IPS-18c (cell line): ENCODE measurements around the gene LPXN.

ENCODE experiments used
- H3K4me3 ChIP-seq: 2 replicates; pipeline ENCODE4 v1.7.0; 2013; ENCODE audit warnings: low read depth, mild to moderate bottlenecking, low read length, moderate library complexity; ENCODE audit not compliant: insufficient read depth
- H3K9me3 ChIP-seq: one replicate; pipeline ENCODE4 v1.6.1; 2013; ENCODE audit warnings: mild to moderate bottlenecking, low read length, moderate library complexity; ENCODE audit not compliant: control insufficient read depth, insufficient read depth

LPXN gene

GRCh38 chr11:58575377-58576020 is at the start of gene LPXN:
TSS of gene LPXN (minus strand) at chr11:58575856. CDS start at chr11:58575772, 84 bp downstream.
- peak within 1 kb of the TSS; percentile 3; the same call in 1 of the 2 replicates for H3K4me3 ChIP-seq
- H3K9me3 ChIP-seq = no peaks in the 10 kb centered on the region

- H3K4me3 ChIP-seq = no peak overlapping the region
These were observed 49.4 kb upstream of the LPXN start for GRCh38 chr11:58625086-58625485.

DNA sequence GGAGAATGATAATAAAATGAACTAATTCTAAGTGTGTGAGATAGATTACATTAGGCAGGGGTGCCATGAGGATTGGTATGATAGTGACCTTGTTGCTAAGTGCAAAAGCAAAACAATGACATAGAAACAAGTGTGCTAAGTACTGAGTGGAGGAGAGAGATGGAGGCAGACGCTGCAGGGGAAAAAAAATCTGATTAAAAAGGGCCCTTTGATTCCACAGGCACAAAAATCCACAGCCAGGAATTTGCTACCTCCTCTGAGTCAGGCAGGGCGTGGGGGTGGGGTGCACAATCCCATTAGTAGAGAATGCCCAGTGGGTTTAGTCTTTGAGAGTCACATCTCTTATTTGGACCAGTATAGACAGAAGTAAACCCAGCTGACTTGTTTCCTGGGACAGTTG is 46.7 kb upstream of the LPXN start, which contains the start of gene CNTF:
TSS of gene CNTF (plus strand) at position 322 of the 400 bp plus-strand sequence. CDS start 88 bp downstream, outside the sequence.
- Histone ChIP-seq H3K4me3 (no peak within 1 kb of the TSS), H3K9me3 (no peaks in the 10 kb centered on the region)

More at GRCh38 chr11:58625086-58625485, 49.4 kb upstream of the LPXN start:
- no peaks in the 10 kb centered on the region for H3K9me3 ChIP-seq

DNA sequence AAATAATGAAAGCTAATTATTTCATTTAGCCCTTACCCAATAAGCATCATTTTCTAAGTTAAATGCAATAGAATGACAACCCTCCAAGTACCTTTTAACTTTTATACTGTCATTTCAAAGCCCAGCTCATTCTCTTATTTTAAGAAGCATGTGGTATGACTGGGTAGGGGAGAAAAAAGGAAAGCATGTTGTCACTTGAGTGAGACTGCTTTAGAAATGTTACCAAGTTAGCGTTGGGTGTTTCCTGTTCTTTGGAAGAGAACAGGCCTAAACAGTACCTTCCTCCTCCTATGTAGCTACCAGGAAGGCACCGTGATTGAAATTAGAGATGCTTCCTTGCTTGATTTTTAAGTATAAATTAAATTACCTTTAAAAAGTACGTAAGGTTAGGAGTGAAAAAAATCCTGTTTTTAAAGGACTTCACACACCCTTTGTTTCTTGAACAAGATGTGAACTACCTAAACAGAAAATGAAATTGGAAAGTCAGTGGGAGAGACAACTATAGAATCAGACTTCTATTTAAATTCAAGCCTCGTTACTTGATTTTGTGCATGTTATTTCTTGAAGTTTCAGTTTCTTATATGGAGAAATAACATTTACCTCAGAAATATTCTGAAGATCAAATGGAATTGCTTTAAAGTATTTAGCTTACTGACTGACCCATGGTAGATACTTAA is 46.1 kb upstream of the LPXN start:
- no peak overlapping the region for H3K4me3 ChIP-seq
- no peaks in the 10 kb centered on the region for H3K9me3 ChIP-seq

GRCh38 chr11:58617976-58618557 is 42.4 kb upstream of the LPXN start:
- H3K4me3 ChIP-seq = no peak overlapping the region
- H3K9me3 ChIP-seq = no peaks in the 10 kb centered on the region

GRCh38 chr11:58616594-58616993 is 40.9 kb upstream of the LPXN start:
- no peak overlapping the region for H3K4me3 ChIP-seq
- H3K9me3 ChIP-seq = no peaks in the 10 kb centered on the region

DNA sequence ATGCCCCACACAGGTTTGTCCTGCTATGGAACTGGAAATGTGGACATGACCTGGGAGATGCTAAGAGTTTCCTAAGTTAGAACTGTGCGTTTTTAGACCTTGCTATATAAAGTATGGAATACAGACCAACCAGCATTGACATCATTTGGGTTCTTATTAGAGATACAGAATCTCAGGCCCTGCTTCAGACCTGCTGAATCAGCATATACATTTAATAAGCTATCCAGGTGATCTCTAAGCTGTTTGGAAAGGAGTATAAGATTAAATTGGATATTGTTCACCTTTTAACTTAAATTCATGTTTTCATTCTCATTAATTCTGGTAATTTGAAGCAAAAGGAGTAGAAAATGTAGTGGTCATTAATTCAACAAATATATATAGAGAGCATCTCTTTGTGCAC is 39.9 kb upstream of the LPXN start:
- H3K9me3 ChIP-seq = no peaks in the 10 kb centered on the region
- no peak overlapping the region for H3K4me3 ChIP-seq

DNA sequence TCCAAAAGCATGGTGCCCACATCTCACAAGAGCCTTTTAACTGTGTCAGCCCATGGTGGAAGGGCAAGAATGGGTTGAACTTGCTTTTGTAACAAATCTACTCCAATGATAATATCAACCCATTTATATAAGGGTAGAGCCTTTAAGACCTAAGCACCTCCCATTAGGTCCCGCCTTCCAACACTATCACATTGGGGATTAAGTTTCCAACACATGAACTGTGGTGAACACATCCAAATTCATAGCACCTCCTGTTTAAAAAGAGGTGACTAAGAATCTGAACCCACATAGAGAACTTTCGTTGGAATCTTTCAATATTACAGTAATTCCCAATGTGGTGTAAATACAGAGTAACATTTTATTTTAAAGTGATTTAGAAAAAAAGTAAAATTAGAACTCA is 37.6 kb upstream of the LPXN start:
- H3K9me3 ChIP-seq = no peaks in the 10 kb centered on the region

GRCh38 chr11:58609723-58610122 is 34.1 kb upstream of the LPXN start:
- H3K9me3 ChIP-seq = no peaks in the 10 kb centered on the region
- no peak overlapping the region for H3K4me3 ChIP-seq

More for the DNA sequence above, 37.6 kb upstream of the LPXN start:
- no peak overlapping the region for H3K4me3 ChIP-seq

DNA sequence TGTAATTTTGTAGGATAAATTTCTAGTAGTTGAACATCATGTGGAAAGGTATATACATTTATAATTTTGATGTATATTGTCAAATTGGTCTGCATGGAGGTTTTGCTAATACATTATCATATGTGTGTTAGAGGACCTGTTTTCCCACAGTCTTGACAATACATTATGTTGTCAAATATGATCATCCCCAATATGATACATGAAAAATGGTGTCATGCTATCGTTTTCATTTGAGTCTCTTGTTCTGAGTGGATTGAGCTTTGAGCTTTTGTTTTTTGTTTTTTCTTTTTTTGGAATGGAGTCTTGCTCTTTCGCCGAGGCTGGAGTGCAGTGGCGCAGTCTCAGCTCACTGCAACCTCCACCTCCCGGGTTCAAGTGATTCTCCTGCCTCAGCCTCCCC is 32.7 kb upstream of the LPXN start:
- H3K4me3 ChIP-seq = no peak overlapping the region
- no peaks in the 10 kb centered on the region for H3K9me3 ChIP-seq

GRCh38 chr11:58606930-58607714 is 31.5 kb upstream of the LPXN start:
- Histone ChIP-seq H3K9me3 (no peaks in the 10 kb centered on the region), H3K4me3 (no peak overlapping the region)

DNA sequence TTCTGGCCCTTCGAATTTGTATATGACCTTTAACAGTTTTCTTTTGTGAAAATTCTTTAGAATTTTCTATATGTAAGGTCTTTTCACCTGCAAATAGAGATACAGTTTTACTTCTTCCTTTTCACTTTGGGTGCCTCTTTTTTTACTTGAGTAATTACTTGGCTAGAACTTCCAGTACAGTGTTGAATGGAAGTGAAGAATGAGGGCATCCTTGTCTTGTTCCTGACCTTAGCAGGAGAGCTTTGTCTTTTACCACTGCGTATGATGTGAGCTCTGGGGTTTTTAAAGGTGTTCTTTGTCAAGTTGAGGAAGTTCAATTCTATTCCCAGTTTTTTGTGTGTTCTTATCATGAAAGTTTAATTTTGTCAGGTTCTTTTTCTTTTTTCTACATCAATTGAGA is 24.9 kb upstream of the LPXN start:
- H3K9me3 ChIP-seq = no peaks in the 10 kb centered on the region

DNA sequence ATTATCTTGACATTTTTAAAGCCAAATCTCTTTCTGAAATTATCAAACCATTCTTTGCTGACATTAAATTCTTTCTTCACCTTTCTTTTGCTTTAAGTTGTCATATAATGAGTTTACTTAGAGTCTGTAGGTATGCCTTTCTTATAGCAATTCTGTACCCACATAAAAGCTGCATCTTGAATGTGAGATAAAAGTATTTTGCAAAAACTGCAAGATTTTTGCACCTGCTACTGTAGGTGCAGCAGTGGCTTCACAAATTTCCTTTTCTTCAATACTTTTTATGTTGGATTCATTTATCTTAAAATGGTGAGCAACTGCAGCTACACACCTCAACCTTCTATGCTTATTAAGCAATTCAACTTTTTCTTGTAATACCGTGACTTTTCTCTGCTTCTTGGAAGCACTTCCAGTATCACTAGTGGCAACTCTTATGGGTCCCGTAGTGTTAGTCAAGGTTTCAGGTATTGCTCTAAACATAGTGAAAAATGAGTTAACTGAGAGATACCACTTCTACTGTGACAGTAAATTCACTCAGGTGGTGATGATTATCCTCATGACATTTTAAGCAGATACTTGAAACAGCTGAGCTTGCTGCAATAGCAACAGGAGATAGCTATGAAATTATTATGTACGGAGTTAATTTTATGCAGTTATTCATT is 22.0 kb upstream of the LPXN start:
- Histone ChIP-seq H3K4me3 (no peak overlapping the region), H3K9me3 (no peaks in the 10 kb centered on the region)

More for the DNA sequence above, 24.9 kb upstream of the LPXN start:
- no peak overlapping the region for H3K4me3 ChIP-seq

DNA sequence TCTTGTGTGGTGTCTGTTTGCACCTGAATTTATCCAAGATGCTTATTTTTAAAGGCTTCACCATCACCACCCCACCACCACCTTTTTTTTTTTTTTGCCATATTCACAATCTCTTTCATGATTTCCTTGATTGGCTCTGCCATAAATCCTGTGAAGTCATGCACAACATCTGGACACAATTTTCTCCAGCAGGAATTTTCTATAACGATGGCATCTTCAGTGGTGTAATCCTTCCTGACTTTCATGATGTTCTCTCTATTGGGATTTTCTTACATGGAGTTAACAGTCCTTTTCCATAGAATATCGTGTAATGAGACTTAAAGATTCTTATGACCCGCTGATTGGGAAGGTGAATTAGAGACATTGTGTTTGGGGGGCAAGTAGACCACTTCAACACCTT is 21.0 kb upstream of the LPXN start:
- H3K4me3 ChIP-seq = no peak overlapping the region
- H3K9me3 ChIP-seq = no peaks in the 10 kb centered on the region

DNA sequence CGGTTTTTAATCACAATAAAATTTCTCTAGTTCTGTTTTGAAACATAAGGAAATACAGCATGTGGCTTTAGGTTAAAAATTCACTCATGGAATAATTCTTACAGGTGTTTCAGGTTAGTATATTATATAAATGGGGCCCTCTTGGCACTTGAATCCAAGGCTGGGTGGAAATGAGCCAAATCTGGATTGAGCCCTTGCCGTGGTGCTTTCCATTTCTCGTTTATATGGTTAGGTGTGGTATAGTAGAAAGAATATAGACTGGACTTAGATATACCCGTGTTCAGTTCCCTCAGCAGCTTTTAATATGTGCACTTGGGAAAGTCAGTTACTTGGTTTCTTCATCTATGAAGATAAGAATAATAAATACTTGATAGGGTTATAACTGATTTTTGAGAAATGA is 19.2 kb upstream of the LPXN start:
- no peak overlapping the region for H3K4me3 ChIP-seq
- H3K9me3 ChIP-seq = no peaks in the 10 kb centered on the region

GRCh38 chr11:58592760-58593472 is 17.3 kb upstream of the LPXN start:
- Histone ChIP-seq H3K4me3 (no peak overlapping the region), H3K9me3 (no peaks in the 10 kb centered on the region)
